ENCODE data around the gene ANTXR2.

ANTXR2 gene

GRCh38 chr4:79923281-79923680 lies 149.7 kb downstream of the ANTXR2 start:
- no peak for TF ChIP-seq TAF1 (IDR thresholded peaks at IDR 0.05; ENCODE audit: low read depth)

- TF ChIP-seq CREB1 (IDR thresholded peaks at IDR 0.05; ENCODE audit: low read depth) (no peak), RAD21 (IDR thresholded peaks at IDR 0.05; ENCODE audit: low read depth) (no peak), YY1 (IDR thresholded peaks at IDR 0.05; ENCODE audit: low read depth) (no peak), TEAD4 (IDR thresholded peaks at IDR 0.05) (no peak), MAX (IDR thresholded peaks at IDR 0.05) (no peak), TAF1 (IDR thresholded peaks at IDR 0.05; ENCODE audit: low read depth) (no peak), REST (IDR thresholded peaks at IDR 0.05; ENCODE audit: low read depth) (no peak), FOXM1 (IDR thresholded peaks at IDR 0.05; ENCODE audit: borderline replicate concordance, low read depth) (no peak), CEBPB (IDR thresholded peaks at IDR 0.05) (no peak), NFIC (IDR thresholded peaks at IDR 0.05) (no peak), EGR1 (IDR thresholded peaks at IDR 0.05) (no peak), TCF12 (IDR thresholded peaks at IDR 0.05; ENCODE audit: low read depth) (no peak), ZBTB7A (IDR thresholded peaks at IDR 0.05; ENCODE audit: low read depth) (no peak), USF1 (IDR thresholded peaks at IDR 0.05) (no peak), EP300 (IDR thresholded peaks at IDR 0.05; ENCODE audit: borderline replicate concordance) (no peak)
These were observed 151.0 kb downstream of the ANTXR2 start for GRCh38 chr4:79922011-79922410.

GRCh38 chr4:79920163-79920853 lies 152.7 kb downstream of the ANTXR2 start:
- TF ChIP-seq FOXM1 (IDR thresholded peaks at IDR 0.05; ENCODE audit: borderline replicate concordance, low read depth), result no peak
- TF ChIP-seq RAD21 (IDR thresholded peaks at IDR 0.05; ENCODE audit: low read depth), result no peak
- TF ChIP-seq EGR1 (IDR thresholded peaks at IDR 0.05), result no peak

GRCh38 chr4:79918292-79918691 lies 154.7 kb downstream of the ANTXR2 start:
- no peak for TF ChIP-seq EGR1 (IDR thresholded peaks at IDR 0.05)
- no peak for TF ChIP-seq YY1 (IDR thresholded peaks at IDR 0.05; ENCODE audit: low read depth)
- TF ChIP-seq NFIC (IDR thresholded peaks at IDR 0.05), result no peak
- TF ChIP-seq EP300 (IDR thresholded peaks at IDR 0.05; ENCODE audit: borderline replicate concordance), result no peak
- TF ChIP-seq FOXM1 (IDR thresholded peaks at IDR 0.05; ENCODE audit: borderline replicate concordance, low read depth), result no peak
- no peak for TF ChIP-seq ZBTB7A (IDR thresholded peaks at IDR 0.05; ENCODE audit: low read depth)
- no peak for TF ChIP-seq TEAD4 (IDR thresholded peaks at IDR 0.05)
- no peak for TF ChIP-seq RAD21 (IDR thresholded peaks at IDR 0.05; ENCODE audit: low read depth)
- no peak for TF ChIP-seq USF1 (IDR thresholded peaks at IDR 0.05)
- no peak for TF ChIP-seq REST (IDR thresholded peaks at IDR 0.05; ENCODE audit: low read depth)
- TF ChIP-seq TCF12 (IDR thresholded peaks at IDR 0.05; ENCODE audit: low read depth), result no peak
- no peak for TF ChIP-seq CEBPB (IDR thresholded peaks at IDR 0.05)
- TF ChIP-seq CREB1 (IDR thresholded peaks at IDR 0.05; ENCODE audit: low read depth), result no peak
- TF ChIP-seq TAF1 (IDR thresholded peaks at IDR 0.05; ENCODE audit: low read depth), result no peak
- TF ChIP-seq MAX (IDR thresholded peaks at IDR 0.05), result no peak

GRCh38 chr4:79917246-79917645 lies 155.8 kb downstream of the ANTXR2 start:
- TF ChIP-seq RAD21 (IDR thresholded peaks at IDR 0.05; ENCODE audit: low read depth) (peak; percentile 50), REST (IDR thresholded peaks at IDR 0.05; ENCODE audit: low read depth) (no peak)

All from Ishikawa (cell line).